K562 (cell line): Measurements from ENCODE around the gene CHML. TPM values are rescaled to one million over a fixed set of nuclear protein-coding genes. Genes with fewer than 3 reads are reported as not detected.

Experiments used
- ARNT ChIP-seq, 2 experiments: fragments of 450-650 bp; IDR thresholded peaks; 2 replicates each; pipeline ENCODE4 v1.6.1; 2016; ENCODE audit warnings: mild to moderate bottlenecking in 1 of 2
- ESRRA ChIP-seq: fragments of 450-650 bp; IDR thresholded peaks from 2 replicates; pipeline ENCODE4 v1.6.1; 2014; ENCODE audit warnings: low read depth, mild to moderate bottlenecking, moderate library complexity, borderline replicate concordance
- FIP1L1 ChIP-seq: fragments of 200-400 bp; formaldehyde crosslinking; IDR thresholded peaks from 2 replicates; pipeline ENCODE4 v1.6.1; 2018; ENCODE audit warnings: mild to moderate bottlenecking, low read depth, low read length; ENCODE audit not compliant: poor library complexity, severe bottlenecking
- FOXK1 ChIP-seq: sonication (generic); formaldehyde crosslinking; IDR thresholded peaks from 2 replicates; pipeline ENCODE4 v1.8.0; 2022; ENCODE audit warnings: missing genetic modification reagents, mild to moderate bottlenecking, borderline replicate concordance
- NRF1 ChIP-seq, 2 experiments: fragments of 450-650 bp; IDR thresholded peaks in 1 of 2; conservative IDR thresholded peaks in 1 of 2; 2 replicates each; pipeline ENCODE4 v1.6.1; 2014; ENCODE audit warnings: mild to moderate bottlenecking in 2 of 2
- PHF21A ChIP-seq: fragments of 450-650 bp; IDR thresholded peaks from 2 replicates; pipeline ENCODE4 v1.6.1; 2017; ENCODE audit warnings: low read depth, borderline replicate concordance
- PKNOX1 ChIP-seq: fragments of 450-650 bp; IDR thresholded peaks from 2 replicates; pipeline ENCODE4 v1.6.1; 2016
- POLR2B ChIP-seq: fragments of 450-650 bp; IDR thresholded peaks from 2 replicates; pipeline ENCODE4 v1.6.1; 2018; ENCODE audit warnings: low read depth; ENCODE audit not compliant: partially characterized antibody
- U2AF1 ChIP-seq: fragments of 200-400 bp; formaldehyde crosslinking; optimal IDR thresholded peaks from 2 replicates; pipeline ENCODE3; 2017; ENCODE audit warnings: mild to moderate bottlenecking, low read depth, low read length, moderate library complexity
- YBX1 ChIP-seq: fragments of 450-650 bp; IDR thresholded peaks from 2 replicates; pipeline ENCODE4 v1.7.1; 2016; ENCODE audit warnings: mild to moderate bottlenecking
- ZNF318 ChIP-seq, 2 experiments: fragments of 450-650 bp; IDR thresholded peaks; 2 replicates each; pipeline ENCODE4 v1.6.1; 2016; ENCODE audit warnings: mild to moderate bottlenecking in 2 of 2, borderline replicate concordance in 1 of 2, low read depth in 1 of 2, moderate library complexity in 1 of 2
- ZNF780A ChIP-seq: fragments of 250-450 bp; sonication (Bioruptor Pico); IDR thresholded peaks from 2 replicates; pipeline ENCODE4 v1.5.0; 2021; ENCODE audit warnings: mild to moderate bottlenecking
- polyA plus RNA-seq, 8 experiments: library from polyadenylated mRNA; depleted of rRNA in 4 of 8; stranded (reverse) in 5 of 8; unstranded in 3 of 8; fragments of >200 nt; fragmentation: Nextera tagmentation in 2 of 8; fragmentation: Illumina TruSeq in 1 of 8; extraction: Ambion mirVana in 2 of 8; extraction: Trizol in 1 of 8; gene quantifications; 2 replicates each; pipeline versions ENCODE4 v1.2.1 to v1.2.3, GENCODE V29; 2011 to 2014; ENCODE audit warnings: inconsistent platforms in 1 of 8, missing spikeins in 1 of 8
- total RNA-seq, 7 experiments: library from RNA; depleted of rRNA in 6 of 7; stranded (reverse); fragments of >200 nt in 6 of 7; fragmentation: Illumina TruSeq in 2 of 7; extraction: Trizol in 2 of 7; gene quantifications; 2 replicates each; pipeline versions ENCODE4 v1.2.1 to v1.2.3, GENCODE V29; 2011 to 2021; ENCODE audit warnings: low replicate concordance in 1 of 7
- TF ChIP-seq, protein P1 (sequence below): fragments of 250-450 bp; sonication (Bioruptor Pico); IDR thresholded peaks from 2 replicates; pipeline ENCODE4 v1.4.0; 2020; ENCODE audit warnings: mild to moderate bottlenecking
- TF ChIP-seq, protein P2 (sequence below), 3 experiments: IDR thresholded peaks in 2 of 3; conservative IDR thresholded peaks in 1 of 3; 2 replicates each; pipeline ENCODE4 v1.5.1; 2011 to 2012; ENCODE audit warnings: low read length in 3 of 3, mild to moderate bottlenecking in 3 of 3, control low read depth in 2 of 3, improper control_type of control experiment in 1 of 3, inconsistent platforms in 1 of 3, low read depth in 1 of 3, mixed read lengths in 1 of 3, moderate library complexity in 1 of 3; ENCODE audit not compliant: insufficient read depth in 2 of 3

CHML gene
- total and polyA plus RNA-seq, 9 of the 15 experiments (the other 6 are each of a cell fraction or from before 2014, with no cell fraction given), result 13.0 to 88.3 (median 62.8) TPM

DNA sequence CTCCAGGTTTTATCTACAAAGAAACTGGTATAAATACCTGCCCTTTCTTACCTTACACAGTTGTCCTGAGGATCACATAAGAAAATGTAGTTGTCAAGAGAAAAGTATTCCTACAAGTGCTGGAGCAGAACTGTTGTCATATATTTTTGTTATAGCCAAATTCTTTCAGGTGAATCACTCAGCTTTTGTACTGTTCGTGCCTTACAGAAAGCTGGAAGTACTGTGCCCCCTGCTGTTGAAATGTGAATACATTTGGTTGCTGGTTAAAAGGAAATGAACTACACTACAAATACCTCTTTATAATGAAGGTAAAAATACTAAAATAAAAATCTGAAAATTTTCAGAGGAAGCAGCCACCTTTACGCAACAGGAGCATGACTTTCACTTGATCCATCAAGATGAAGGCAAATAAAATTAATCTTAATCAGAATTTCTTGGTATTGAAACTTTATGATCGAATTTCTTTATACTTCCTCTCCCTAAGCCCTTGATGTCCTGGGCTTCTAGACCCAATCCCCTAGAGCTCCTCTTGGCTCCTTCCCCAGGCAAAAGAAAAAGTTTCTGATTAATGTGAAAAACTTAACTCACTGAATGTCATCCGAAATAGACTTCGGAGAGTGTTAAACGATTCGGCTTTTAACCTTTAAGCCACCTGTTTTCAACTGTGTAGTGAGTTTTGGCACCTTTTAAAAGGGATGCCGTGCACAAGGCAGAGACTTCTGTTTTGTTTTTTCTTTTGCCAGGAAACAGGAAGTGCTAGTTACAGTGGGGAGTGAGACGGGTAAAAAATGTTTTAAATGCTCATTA, 12.5 kb downstream of the CHML start (continued):
- TF ChIP-seq ZNF318 (IDR thresholded peaks at IDR 0.05; ENCODE audit: borderline replicate concordance in 1 of 2, low read depth in 1 of 2) (no peak), POLR2B (peak; percentile 16), YBX1 (no peak), NRF1 (conservative IDR thresholded peaks at IDR 0.05 in 1 of 2, IDR thresholded peaks at IDR 0.05 in 1 of 2) (no peak), PHF21A (no peak), FOXK1 (CRISPR knock-in tag) (no peak), PKNOX1 (no peak), ZNF780A (CRISPR knock-in tag) (no peak), ARNT (IDR thresholded peaks at IDR 0.05) (no peak), ESRRA (no peak), U2AF1 (no peak), FIP1L1 (no peak)
- TF ChIP-seq, protein P1, sequence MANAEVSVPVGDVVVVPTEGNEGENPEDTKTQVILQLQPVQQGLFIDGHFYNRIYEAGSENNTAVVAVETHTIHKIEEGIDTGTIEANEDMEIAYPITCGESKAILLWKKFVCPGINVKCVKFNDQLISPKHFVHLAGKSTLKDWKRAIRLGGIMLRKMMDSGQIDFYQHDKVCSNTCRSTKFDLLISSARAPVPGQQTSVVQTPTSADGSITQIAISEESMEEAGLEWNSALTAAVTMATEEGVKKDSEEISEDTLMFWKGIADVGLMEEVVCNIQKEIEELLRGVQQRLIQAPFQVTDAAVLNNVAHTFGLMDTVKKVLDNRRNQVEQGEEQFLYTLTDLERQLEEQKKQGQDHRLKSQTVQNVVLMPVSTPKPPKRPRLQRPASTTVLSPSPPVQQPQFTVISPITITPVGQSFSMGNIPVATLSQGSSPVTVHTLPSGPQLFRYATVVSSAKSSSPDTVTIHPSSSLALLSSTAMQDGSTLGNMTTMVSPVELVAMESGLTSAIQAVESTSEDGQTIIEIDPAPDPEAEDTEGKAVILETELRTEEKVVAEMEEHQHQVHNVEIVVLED, result no peak
- TF ChIP-seq, protein P2, sequence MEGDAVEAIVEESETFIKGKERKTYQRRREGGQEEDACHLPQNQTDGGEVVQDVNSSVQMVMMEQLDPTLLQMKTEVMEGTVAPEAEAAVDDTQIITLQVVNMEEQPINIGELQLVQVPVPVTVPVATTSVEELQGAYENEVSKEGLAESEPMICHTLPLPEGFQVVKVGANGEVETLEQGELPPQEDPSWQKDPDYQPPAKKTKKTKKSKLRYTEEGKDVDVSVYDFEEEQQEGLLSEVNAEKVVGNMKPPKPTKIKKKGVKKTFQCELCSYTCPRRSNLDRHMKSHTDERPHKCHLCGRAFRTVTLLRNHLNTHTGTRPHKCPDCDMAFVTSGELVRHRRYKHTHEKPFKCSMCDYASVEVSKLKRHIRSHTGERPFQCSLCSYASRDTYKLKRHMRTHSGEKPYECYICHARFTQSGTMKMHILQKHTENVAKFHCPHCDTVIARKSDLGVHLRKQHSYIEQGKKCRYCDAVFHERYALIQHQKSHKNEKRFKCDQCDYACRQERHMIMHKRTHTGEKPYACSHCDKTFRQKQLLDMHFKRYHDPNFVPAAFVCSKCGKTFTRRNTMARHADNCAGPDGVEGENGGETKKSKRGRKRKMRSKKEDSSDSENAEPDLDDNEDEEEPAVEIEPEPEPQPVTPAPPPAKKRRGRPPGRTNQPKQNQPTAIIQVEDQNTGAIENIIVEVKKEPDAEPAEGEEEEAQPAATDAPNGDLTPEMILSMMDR (IDR thresholded peaks at IDR 0.05 in 2 of 3, conservative IDR thresholded peaks at IDR 0.05 in 1 of 3; ENCODE audit: insufficient read depth in 2 of 3, low read depth in 1 of 3, low read length in 3 of 3), result peak; percentile 51 to 78 (median 55); a peak in 5 of 6 replicates
